ENCODE measurements around the gene NPHP4. TPM values are rescaled to one million over a fixed set of nuclear protein-coding genes. Genes with fewer than 3 reads are reported as not detected.

Gene NPHP4
- polyA plus RNA-seq, 2 of the 4 experiments (the other 2 are of a cell fraction): 2.9 to 5.1 TPM

DNA sequence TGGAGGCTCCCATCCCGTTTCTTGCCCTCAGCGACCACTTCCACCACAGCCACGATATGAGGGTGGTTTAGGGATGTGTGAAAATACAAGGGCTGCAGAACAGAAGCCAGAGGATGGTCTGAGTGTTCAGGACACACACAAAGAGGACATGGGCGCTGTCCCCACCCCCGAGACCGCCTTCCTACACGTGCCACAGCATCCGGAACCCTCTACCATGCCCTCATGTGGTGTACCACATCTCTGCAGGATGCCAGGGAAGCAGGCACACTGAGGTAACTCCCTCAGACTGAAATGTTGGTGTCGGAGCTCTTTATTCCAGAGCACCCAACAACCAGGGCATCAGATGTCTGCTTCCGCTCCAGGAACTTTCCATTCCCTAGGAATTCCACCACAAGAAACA lies 23.1 kb downstream of the NPHP4 start:
- TF ChIP-seq, protein P1, sequence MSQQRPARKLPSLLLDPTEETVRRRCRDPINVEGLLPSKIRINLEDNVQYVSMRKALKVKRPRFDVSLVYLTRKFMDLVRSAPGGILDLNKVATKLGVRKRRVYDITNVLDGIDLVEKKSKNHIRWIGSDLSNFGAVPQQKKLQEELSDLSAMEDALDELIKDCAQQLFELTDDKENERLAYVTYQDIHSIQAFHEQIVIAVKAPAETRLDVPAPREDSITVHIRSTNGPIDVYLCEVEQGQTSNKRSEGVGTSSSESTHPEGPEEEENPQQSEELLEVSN (IDR thresholded peaks at IDR 0.05; ENCODE audit: borderline replicate concordance, low read depth): no peak
- TF ChIP-seq HOXB5 (CRISPR knock-in tag; IDR thresholded peaks at IDR 0.05) (no peak), KDM1A (IDR thresholded peaks at IDR 0.05; ENCODE audit: low read depth) (no peak), CBX8 (IDR thresholded peaks at IDR 0.05) (no peak), RAD21 (conservative IDR thresholded peaks at IDR 0.05 in 1 of 2, IDR thresholded peaks at IDR 0.05 in 1 of 2) (no peak)
- Histone ChIP-seq H3K4me1 (no peaks in the 10 kb centered on the region), H3K4me2 (no peak overlapping the region), H3K9me3 (no peaks in the 10 kb centered on the region), H3K27ac (no peak overlapping the region), H3K4me3 (no peak overlapping the region)
- FAIRE-seq: no peak
- DNase-seq (ENCODE audit: low read depth in 1 of 2, low spot score in 1 of 2): no peak
- no peak for ATAC-seq
- ChIA-PET POLR2A (no interaction called here), CTCF (no interaction called here)
- WGBS (ENCODE audit: missing lambda C conversion rate): 86% methylated on average over 8 of the region's 10 CpGs

DNA sequence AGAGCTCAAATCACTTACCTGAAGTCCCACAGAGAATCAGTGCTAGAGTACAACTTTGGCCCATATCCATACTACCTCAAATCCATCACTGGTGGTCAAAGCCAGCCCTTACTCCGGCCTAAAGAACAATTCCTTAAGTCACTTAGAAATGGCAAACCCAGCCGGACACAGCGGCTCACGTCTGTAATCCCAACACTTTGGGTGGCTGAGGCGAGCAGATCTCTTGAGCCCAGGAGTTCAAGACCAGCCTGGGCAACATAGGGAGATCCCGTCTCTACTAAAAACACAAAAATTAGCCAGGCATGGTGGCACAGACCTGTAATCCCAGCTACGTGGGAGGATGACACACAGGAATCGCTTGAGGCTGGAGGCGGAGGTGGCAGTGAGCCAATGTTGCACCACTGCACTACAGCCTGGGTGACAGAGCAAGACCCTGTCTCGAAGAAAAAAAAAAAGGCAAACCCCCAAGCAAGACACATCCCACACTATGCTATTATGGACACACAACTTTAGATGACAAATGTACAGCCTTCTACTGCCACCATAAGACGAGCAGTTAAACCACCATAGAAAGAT lies 24.0 kb downstream of the NPHP4 start:
- DNase-seq (ENCODE audit: low read depth in 1 of 2, low spot score in 1 of 2) (no peak), FAIRE-seq (no peak), ATAC-seq (no peak)
- TF ChIP-seq JUN (IDR thresholded peaks at IDR 0.05) (no peak), PHF8 (IDR thresholded peaks at IDR 0.05; ENCODE audit: borderline replicate concordance, low read depth) (no peak), ZNF302 (CRISPR knock-in tag; IDR thresholded peaks at IDR 0.05) (no peak), FOXS1 (CRISPR knock-in tag; IDR thresholded peaks at IDR 0.05) (no peak)
- TF ChIP-seq, protein P2, sequence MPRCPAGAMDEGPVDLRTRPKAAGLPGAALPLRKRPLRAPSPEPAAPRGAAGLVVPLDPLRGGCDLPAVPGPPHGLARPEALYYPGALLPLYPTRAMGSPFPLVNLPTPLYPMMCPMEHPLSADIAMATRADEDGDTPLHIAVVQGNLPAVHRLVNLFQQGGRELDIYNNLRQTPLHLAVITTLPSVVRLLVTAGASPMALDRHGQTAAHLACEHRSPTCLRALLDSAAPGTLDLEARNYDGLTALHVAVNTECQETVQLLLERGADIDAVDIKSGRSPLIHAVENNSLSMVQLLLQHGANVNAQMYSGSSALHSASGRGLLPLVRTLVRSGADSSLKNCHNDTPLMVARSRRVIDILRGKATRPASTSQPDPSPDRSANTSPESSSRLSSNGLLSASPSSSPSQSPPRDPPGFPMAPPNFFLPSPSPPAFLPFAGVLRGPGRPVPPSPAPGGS (IDR thresholded peaks at IDR 0.05): no peak
- Histone ChIP-seq H3K4me3 (no peak overlapping the region), H3K4me2 (no peak overlapping the region), H3K4me1 (no peaks in the 10 kb centered on the region), H3K9me3 (no peaks in the 10 kb centered on the region), H3K27ac (no peak overlapping the region)
- CTCF ChIA-PET: no interaction called here
- POLR2A ChIA-PET: no interaction called here
- 91% methylated on average over 10 of the region's 11 CpGs for WGBS (ENCODE audit: missing lambda C conversion rate)

DNA sequence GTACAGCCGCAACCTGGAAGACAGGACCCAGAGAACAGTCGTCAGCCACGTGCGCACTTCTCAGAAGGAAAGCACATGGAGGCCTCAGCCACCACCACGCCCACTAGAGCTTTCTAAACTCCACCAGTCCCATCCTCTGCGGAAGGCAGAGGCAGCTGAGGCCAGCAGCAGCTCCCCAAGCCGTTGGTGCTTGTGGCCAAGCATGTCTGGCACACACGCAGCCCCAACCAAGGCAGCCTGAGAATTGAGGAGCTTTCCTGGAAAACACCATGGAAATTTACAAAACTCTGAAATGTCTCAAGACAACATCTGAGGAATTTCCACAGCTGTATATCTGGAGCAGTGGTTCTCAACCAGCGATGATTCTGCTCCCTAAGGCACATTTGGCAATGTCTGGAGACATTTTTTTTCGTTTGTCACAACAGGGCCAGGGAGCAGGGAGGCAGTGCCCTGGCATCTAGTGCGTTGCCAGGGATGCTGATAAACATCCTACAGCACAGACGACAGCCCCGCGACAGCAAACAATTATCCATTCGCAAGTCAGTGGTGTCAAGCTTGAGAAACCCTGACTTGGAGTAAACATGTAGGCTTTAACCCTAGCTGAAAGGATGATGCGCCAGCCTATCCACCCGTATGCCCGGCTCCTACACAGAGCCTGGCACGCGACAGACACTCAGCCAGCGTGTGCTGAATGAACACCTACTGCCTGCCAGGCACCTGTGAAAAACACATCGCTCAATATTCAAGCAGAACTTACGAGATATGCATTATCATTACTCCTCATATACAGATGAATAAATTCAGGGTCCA lies 24.7 kb downstream of the NPHP4 start:
- ChIA-PET CTCF (no interaction called here), POLR2A (no interaction called here)
- no peak for FAIRE-seq

More for the DNA sequence above, 24.7 kb downstream of the NPHP4 start:
- Histone ChIP-seq H3K27ac (no peak overlapping the region), H3K4me1 (no peaks in the 10 kb centered on the region), H3K4me3 (no peak overlapping the region), H3K4me2 (no peak overlapping the region), H3K9me3 (no peaks in the 10 kb centered on the region)
- no peak for DNase-seq (ENCODE audit: low read depth in 1 of 2, low spot score in 1 of 2)
- ATAC-seq: no peak
- TF ChIP-seq POLR2A (IDR thresholded peaks at IDR 0.05; ENCODE audit: low read length) (no peak), EP300 (IDR thresholded peaks at IDR 0.05) (no peak), NR3C1 (IDR thresholded peaks at IDR 0.05) (no peak), FOSB (CRISPR knock-in tag; IDR thresholded peaks at IDR 0.05) (no peak), CEBPB (IDR thresholded peaks at IDR 0.05) (no peak), MYC (IDR thresholded peaks at IDR 0.05; ENCODE audit: borderline replicate concordance, low read length) (no peak), JUNB (IDR thresholded peaks at IDR 0.05) (no peak), FOSL2 (IDR thresholded peaks at IDR 0.05) (no peak), FOSL2 (CRISPR knock-in tag; IDR thresholded peaks at IDR 0.05) (no peak), HOXA7 (CRISPR knock-in tag; IDR thresholded peaks at IDR 0.05) (no peak), POLR2AphosphoS2 (conservative IDR thresholded peaks at IDR 0.05; ENCODE audit: low read length) (no peak), MAFK (IDR thresholded peaks at IDR 0.05; ENCODE audit: partially characterized antibody) (no peak), JUN (IDR thresholded peaks at IDR 0.05) (no peak), CBX2 (IDR thresholded peaks at IDR 0.05; ENCODE audit: borderline replicate concordance, low read depth) (no peak)
- TF ChIP-seq, protein P3, sequence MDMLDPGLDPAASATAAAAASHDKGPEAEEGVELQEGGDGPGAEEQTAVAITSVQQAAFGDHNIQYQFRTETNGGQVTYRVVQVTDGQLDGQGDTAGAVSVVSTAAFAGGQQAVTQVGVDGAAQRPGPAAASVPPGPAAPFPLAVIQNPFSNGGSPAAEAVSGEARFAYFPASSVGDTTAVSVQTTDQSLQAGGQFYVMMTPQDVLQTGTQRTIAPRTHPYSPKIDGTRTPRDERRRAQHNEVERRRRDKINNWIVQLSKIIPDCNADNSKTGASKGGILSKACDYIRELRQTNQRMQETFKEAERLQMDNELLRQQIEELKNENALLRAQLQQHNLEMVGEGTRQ (IDR thresholded peaks at IDR 0.05): no peak
- TF ChIP-seq, protein P2 (IDR thresholded peaks at IDR 0.05): no peak
- WGBS (ENCODE audit: missing lambda C conversion rate): 95% methylated on average over 19 of the region's 23 CpGs
